ENCODE results near the gene BNIP5.
A peak's percentile ranks its signal among the peaks of the same experiment; 100 is the strongest.

Gene BNIP5

DNA sequence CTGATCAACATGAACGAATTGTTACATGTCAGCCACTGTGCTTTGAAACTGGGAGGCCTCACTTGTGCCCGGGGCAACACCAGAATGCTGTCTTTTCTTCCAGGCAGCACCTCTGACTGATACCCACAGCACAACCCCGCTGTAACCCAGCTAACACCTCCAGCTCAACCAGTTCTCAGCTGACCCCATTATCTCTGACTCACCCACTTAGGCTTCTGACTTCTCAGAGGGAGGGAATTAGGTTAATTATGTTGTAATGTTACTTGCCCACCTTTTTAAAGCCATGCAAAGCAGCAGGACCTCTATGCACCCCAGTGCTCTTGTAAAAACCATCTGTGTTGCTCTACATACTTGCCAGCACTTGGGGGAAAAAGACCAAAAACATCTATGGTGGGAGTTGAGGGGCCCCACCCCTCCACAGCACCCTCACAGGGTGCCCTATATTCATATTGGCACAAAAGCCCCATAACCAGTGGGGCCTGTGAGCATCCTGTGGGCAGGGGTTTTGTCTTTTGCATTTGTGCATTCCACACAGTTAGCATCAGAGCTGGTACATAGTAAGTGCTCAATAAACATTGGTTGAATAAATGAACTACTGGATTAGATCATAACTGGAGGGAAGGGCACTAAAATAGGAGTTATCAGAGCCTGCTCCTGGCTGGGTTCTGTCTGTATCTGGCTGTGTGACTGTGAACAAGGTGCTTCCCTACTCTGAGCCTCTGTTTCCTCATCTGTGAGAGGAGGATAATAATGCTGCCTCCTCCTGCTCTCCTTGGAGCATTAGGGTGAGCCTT is 22.3 kb downstream of the BNIP5 start (continued):
- TF ChIP-seq MYNN (tag by site-specific recombination; IDR thresholded peaks at IDR 0.05; ENCODE audit: borderline replicate concordance), result no peak
- no peak for TF ChIP-seq ZNF114 (tag by site-specific recombination; IDR thresholded peaks at IDR 0.05)
- no peak for TF ChIP-seq ZBTB44 (tag by site-specific recombination; IDR thresholded peaks at IDR 0.05)
- TF ChIP-seq ZNF223 (tag by site-specific recombination; IDR thresholded peaks at IDR 0.05), result no peak
- TF ChIP-seq, protein P1, sequence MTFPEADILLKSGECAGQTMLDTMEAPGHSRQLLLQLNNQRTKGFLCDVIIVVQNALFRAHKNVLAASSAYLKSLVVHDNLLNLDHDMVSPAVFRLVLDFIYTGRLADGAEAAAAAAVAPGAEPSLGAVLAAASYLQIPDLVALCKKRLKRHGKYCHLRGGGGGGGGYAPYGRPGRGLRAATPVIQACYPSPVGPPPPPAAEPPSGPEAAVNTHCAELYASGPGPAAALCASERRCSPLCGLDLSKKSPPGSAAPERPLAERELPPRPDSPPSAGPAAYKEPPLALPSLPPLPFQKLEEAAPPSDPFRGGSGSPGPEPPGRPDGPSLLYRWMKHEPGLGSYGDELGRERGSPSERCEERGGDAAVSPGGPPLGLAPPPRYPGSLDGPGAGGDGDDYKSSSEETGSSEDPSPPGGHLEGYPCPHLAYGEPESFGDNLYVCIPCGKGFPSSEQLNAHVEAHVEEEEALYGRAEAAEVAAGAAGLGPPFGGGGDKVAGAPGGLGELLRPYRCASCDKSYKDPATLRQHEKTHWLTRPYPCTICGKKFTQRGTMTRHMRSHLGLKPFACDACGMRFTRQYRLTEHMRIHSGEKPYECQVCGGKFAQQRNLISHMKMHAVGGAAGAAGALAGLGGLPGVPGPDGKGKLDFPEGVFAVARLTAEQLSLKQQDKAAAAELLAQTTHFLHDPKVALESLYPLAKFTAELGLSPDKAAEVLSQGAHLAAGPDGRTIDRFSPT (tag by site-specific recombination; IDR thresholded peaks at IDR 0.05), result peak; percentile 60; the same call in 1 of the 2 replicates
- peak; percentile 81 for TF ChIP-seq GLIS1 (tag by site-specific recombination; IDR thresholded peaks at IDR 0.05)
- TF ChIP-seq GLI2 (tag by site-specific recombination; IDR thresholded peaks at IDR 0.05; ENCODE audit: borderline replicate concordance, low read depth), result no peak
- no peak for TF ChIP-seq ZNF174 (tag by site-specific recombination; IDR thresholded peaks at IDR 0.05)
- TF ChIP-seq SP7 (tag by site-specific recombination; IDR thresholded peaks at IDR 0.05), result peak; percentile 95
- no peak for TF ChIP-seq PRDM4 (tag by site-specific recombination; IDR thresholded peaks at IDR 0.05)
- 0 out of 2 replicates have a peak, but pooled peaks have one; percentile 25 for TF ChIP-seq ZNF692 (tag by site-specific recombination; IDR thresholded peaks at IDR 0.05)
- TF ChIP-seq, protein P2, sequence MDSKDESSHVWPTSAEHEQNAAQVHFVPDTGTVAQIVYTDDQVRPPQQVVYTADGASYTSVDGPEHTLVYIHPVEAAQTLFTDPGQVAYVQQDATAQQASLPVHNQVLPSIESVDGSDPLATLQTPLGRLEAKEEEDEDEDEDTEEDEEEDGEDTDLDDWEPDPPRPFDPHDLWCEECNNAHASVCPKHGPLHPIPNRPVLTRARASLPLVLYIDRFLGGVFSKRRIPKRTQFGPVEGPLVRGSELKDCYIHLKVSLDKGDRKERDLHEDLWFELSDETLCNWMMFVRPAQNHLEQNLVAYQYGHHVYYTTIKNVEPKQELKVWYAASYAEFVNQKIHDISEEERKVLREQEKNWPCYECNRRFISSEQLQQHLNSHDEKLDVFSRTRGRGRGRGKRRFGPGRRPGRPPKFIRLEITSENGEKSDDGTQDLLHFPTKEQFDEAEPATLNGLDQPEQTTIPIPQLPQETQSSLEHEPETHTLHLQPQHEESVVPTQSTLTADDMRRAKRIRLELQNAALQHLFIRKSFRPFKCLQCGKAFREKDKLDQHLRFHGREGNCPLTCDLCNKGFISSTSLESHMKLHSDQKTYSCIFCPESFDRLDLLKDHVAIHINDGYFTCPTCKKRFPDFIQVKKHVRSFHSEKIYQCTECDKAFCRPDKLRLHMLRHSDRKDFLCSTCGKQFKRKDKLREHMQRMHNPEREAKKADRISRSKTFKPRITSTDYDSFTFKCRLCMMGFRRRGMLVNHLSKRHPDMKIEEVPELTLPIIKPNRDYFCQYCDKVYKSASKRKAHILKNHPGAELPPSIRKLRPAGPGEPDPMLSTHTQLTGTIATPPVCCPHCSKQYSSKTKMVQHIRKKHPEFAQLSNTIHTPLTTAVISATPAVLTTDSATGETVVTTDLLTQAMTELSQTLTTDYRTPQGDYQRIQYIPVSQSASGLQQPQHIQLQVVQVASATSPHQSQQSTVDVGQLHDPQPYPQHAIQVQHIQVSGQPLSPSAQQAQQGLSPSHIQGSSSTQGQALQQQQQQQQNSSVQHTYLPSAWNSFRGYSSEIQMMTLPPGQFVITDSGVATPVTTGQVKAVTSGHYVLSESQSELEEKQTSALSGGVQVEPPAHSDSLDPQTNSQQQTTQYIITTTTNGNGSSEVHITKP (tag by site-specific recombination; IDR thresholded peaks at IDR 0.05), result peak; percentile 30; the same call in 1 of the 2 replicates
- no peak for TF ChIP-seq ZFP37 (tag by site-specific recombination; IDR thresholded peaks at IDR 0.05)
- no peak for TF ChIP-seq ZNF211 (tag by site-specific recombination; IDR thresholded peaks at IDR 0.05; ENCODE audit: low read depth)
- no peak for TF ChIP-seq ZNF155 (tag by site-specific recombination; IDR thresholded peaks at IDR 0.05)
- peak; percentile 71 for TF ChIP-seq ZNF600 (tag by site-specific recombination; IDR thresholded peaks at IDR 0.05)
- TF ChIP-seq ZXDB (tag by site-specific recombination; IDR thresholded peaks at IDR 0.05), result no peak
- TF ChIP-seq ZNF121 (tag by site-specific recombination; IDR thresholded peaks at IDR 0.05), result no peak
- no peak for TF ChIP-seq ZNF791 (tag by site-specific recombination; IDR thresholded peaks at IDR 0.05)
- peak; percentile 93 for TF ChIP-seq ZNF623 (tag by site-specific recombination; IDR thresholded peaks at IDR 0.05)
- no peak for TF ChIP-seq ZBTB48 (tag by site-specific recombination; IDR thresholded peaks at IDR 0.05)
- peak; percentile 82 for TF ChIP-seq ZNF366 (tag by site-specific recombination; conservative IDR thresholded peaks at IDR 0.05)
- TF ChIP-seq ZNF324 (tag by site-specific recombination; IDR thresholded peaks at IDR 0.05), result peak; percentile 54; the same call in 1 of the 2 replicates
- TF ChIP-seq ZNF169 (tag by site-specific recombination; IDR thresholded peaks at IDR 0.05), result no peak
- no peak for TF ChIP-seq ZNF747 (tag by site-specific recombination; IDR thresholded peaks at IDR 0.05)
- no peak for TF ChIP-seq ZNF776 (tag by site-specific recombination; IDR thresholded peaks at IDR 0.05; ENCODE audit: borderline replicate concordance)
- TF ChIP-seq ZNF660 (tag by site-specific recombination; IDR thresholded peaks at IDR 0.05), result peak; percentile 89
- TF ChIP-seq ZNF514 (tag by site-specific recombination; IDR thresholded peaks at IDR 0.05), result no peak
- peak; percentile 99 for TF ChIP-seq ZNF664 (tag by site-specific recombination; IDR thresholded peaks at IDR 0.05)
- TF ChIP-seq ZNF350 (tag by site-specific recombination; IDR thresholded peaks at IDR 0.05), result no peak
